ENCODE results near the gene HNRNPA3.

Gene HNRNPA3

GRCh38 chr2:177271981-177272666, 59.5 kb downstream of the HNRNPA3 start:
- Histone ChIP-seq H3K4me3 (ENCODE audit: insufficient read depth, low read length, poor library complexity, severe bottlenecking) (no peak overlapping the region), H3K27me3 (ENCODE audit: low read length) (no peaks in the 10 kb centered on the region), H3K79me2 (ENCODE audit: insufficient read depth, low read length) (no peaks in the 10 kb centered on the region), H4K20me1 (ENCODE audit: low read depth, low read length) (no peaks in the 10 kb centered on the region), H3K9ac (ENCODE audit: low read length) (no peak overlapping the region), H2AFZ (ENCODE audit: low read depth, low read length, severe bottlenecking) (no peak overlapping the region), H3K9me3 (ENCODE audit: insufficient read depth, low read length) (no peaks in the 10 kb centered on the region), H3K36me3 (ENCODE audit: low read length) (no peaks in the 10 kb centered on the region), H3K4me2 (ENCODE audit: low read depth, low read length, poor library complexity, severe bottlenecking) (no peak overlapping the region), H3K9me2 (replicated peaks; ENCODE audit: insufficient read depth, low read length) (no peaks in the 10 kb centered on the region), H3F3A (ENCODE audit: insufficient read depth) (no peaks in the 10 kb centered on the region), H3K27ac (ENCODE audit: low read depth, low read length) (no peak overlapping the region)
- TF ChIP-seq EZH2phosphoT487 (conservative IDR thresholded peaks at IDR 0.05; ENCODE audit: low read length) (no peak), CTCF (IDR thresholded peaks at IDR 0.05; ENCODE audit: insufficient read depth, low read length, poor library complexity, severe bottlenecking) (no peak)

GRCh38 chr2:177272765-177273164, 60.2 kb downstream of the HNRNPA3 start:
- Histone ChIP-seq H3K79me2 (ENCODE audit: insufficient read depth, low read length) (no peaks in the 10 kb centered on the region), H3K36me3 (ENCODE audit: low read length) (no peaks in the 10 kb centered on the region), H3K4me2 (ENCODE audit: low read depth, low read length, poor library complexity, severe bottlenecking) (no peak overlapping the region), H3K9me3 (ENCODE audit: insufficient read depth, low read length) (no peaks in the 10 kb centered on the region), H4K20me1 (ENCODE audit: low read depth, low read length) (no peaks in the 10 kb centered on the region), H3K9ac (ENCODE audit: low read length) (no peak overlapping the region), H3K4me3 (ENCODE audit: insufficient read depth, low read length, poor library complexity, severe bottlenecking) (no peak overlapping the region), H3K9me2 (replicated peaks; ENCODE audit: insufficient read depth, low read length) (no peaks in the 10 kb centered on the region), H3F3A (ENCODE audit: insufficient read depth) (no peaks in the 10 kb centered on the region), H2AFZ (ENCODE audit: low read depth, low read length, severe bottlenecking) (no peak overlapping the region), H3K27me3 (ENCODE audit: low read length) (no peaks in the 10 kb centered on the region), H3K27ac (ENCODE audit: low read depth, low read length) (no peak overlapping the region)
- TF ChIP-seq EZH2phosphoT487 (conservative IDR thresholded peaks at IDR 0.05; ENCODE audit: low read length) (no peak), CTCF (IDR thresholded peaks at IDR 0.05; ENCODE audit: insufficient read depth, low read length, poor library complexity, severe bottlenecking) (no peak)

GRCh38 chr2:177273408-177273807, 60.8 kb downstream of the HNRNPA3 start:
- Histone ChIP-seq H2AFZ (ENCODE audit: low read depth, low read length, severe bottlenecking) (no peak overlapping the region), H3K27ac (ENCODE audit: low read depth, low read length) (no peak overlapping the region), H3K27me3 (ENCODE audit: low read length) (no peaks in the 10 kb centered on the region), H3K9ac (ENCODE audit: low read length) (no peak overlapping the region), H3K79me2 (ENCODE audit: insufficient read depth, low read length) (no peaks in the 10 kb centered on the region), H3K4me2 (ENCODE audit: low read depth, low read length, poor library complexity, severe bottlenecking) (no peak overlapping the region), H3K9me3 (ENCODE audit: insufficient read depth, low read length) (no peaks in the 10 kb centered on the region), H3K4me3 (ENCODE audit: insufficient read depth, low read length, poor library complexity, severe bottlenecking) (no peak overlapping the region), H3K36me3 (ENCODE audit: low read length) (no peaks in the 10 kb centered on the region), H4K20me1 (ENCODE audit: low read depth, low read length) (no peaks in the 10 kb centered on the region), H3K9me2 (replicated peaks; ENCODE audit: insufficient read depth, low read length) (no peaks in the 10 kb centered on the region), H3F3A (ENCODE audit: insufficient read depth) (no peaks in the 10 kb centered on the region)
- TF ChIP-seq CTCF (IDR thresholded peaks at IDR 0.05; ENCODE audit: insufficient read depth, low read length, poor library complexity, severe bottlenecking) (no peak), EZH2phosphoT487 (conservative IDR thresholded peaks at IDR 0.05; ENCODE audit: low read length) (no peak)
